Measurements from ENCODE around the gene C6orf136. TPM values are rescaled to one million over a fixed set of nuclear protein-coding genes. Genes with fewer than 3 reads are reported as not detected.

Gene C6orf136
- total and polyA plus RNA-seq, 9 of the 15 experiments (the other 6 are each of a cell fraction or from before 2014, with no cell fraction given), result 14.1 to 63.1 (median 18.4) TPM

DNA sequence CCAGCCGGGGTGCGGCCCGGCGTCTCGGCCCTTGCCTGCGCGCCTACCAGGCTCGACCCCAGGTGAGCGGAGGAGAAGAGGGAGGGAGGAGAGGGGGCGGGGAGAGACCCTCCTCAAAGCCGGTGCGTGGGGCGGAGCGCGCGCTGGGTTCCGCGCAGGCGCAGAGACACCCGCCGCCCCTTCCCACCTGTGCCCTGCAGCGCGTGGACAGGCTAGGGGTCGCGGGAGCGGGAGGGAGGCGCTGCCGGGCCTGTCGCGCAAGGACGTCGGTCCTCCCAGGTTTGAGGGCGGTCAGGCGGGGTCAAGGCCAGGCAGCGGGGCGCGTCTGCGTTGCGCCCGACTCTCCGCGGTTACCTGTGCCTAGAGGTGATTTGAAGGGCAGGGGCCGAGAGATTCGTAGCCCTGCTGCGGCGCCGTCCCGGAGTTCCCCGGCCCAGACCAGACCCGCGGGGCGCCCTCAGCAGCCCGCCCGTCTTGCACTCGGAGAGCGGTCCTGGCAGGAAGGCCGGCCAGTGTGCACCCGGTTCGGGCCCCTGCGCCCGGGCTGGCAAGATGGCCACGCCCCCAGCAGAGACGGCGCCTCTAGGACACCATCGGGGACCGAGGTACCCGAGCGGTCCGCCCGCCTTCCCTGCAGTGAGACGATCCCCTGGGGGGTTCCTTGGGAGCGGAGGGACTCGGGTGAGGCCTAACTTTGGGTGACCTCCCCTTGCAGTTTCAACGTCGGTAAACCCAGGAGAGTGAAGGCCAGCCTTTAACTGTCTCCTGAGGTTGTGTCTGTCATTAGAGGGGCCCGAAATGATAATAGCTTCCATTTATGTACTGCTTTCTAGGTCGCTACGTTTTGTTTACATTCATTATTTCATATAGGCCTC is 546 bp downstream of the C6orf136 start (continued):
- TF ChIP-seq, protein P1, sequence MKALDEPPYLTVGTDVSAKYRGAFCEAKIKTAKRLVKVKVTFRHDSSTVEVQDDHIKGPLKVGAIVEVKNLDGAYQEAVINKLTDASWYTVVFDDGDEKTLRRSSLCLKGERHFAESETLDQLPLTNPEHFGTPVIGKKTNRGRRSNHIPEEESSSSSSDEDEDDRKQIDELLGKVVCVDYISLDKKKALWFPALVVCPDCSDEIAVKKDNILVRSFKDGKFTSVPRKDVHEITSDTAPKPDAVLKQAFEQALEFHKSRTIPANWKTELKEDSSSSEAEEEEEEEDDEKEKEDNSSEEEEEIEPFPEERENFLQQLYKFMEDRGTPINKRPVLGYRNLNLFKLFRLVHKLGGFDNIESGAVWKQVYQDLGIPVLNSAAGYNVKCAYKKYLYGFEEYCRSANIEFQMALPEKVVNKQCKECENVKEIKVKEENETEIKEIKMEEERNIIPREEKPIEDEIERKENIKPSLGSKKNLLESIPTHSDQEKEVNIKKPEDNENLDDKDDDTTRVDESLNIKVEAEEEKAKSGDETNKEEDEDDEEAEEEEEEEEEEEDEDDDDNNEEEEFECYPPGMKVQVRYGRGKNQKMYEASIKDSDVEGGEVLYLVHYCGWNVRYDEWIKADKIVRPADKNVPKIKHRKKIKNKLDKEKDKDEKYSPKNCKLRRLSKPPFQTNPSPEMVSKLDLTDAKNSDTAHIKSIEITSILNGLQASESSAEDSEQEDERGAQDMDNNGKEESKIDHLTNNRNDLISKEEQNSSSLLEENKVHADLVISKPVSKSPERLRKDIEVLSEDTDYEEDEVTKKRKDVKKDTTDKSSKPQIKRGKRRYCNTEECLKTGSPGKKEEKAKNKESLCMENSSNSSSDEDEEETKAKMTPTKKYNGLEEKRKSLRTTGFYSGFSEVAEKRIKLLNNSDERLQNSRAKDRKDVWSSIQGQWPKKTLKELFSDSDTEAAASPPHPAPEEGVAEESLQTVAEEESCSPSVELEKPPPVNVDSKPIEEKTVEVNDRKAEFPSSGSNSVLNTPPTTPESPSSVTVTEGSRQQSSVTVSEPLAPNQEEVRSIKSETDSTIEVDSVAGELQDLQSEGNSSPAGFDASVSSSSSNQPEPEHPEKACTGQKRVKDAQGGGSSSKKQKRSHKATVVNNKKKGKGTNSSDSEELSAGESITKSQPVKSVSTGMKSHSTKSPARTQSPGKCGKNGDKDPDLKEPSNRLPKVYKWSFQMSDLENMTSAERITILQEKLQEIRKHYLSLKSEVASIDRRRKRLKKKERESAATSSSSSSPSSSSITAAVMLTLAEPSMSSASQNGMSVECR (CRISPR knock-in tag; IDR thresholded peaks at IDR 0.05), result peak; percentile 95
- no peak for TF ChIP-seq ZNF57 (CRISPR knock-in tag; IDR thresholded peaks at IDR 0.05)
- TF ChIP-seq TOE1 (IDR thresholded peaks at IDR 0.05; ENCODE audit: borderline replicate concordance), result peak; percentile 39; the same call in 1 of the 2 replicates
- TF ChIP-seq TOE1 (CRISPR knock-in tag; IDR thresholded peaks at IDR 0.05; ENCODE audit: borderline replicate concordance, low read depth), result peak; percentile 72
- TF ChIP-seq TEAD4 (IDR thresholded peaks at IDR 0.05; ENCODE audit: low read length), result no peak; the same call in 1 of the 2 replicates
- TF ChIP-seq TEAD4 (CRISPR knock-in tag; IDR thresholded peaks at IDR 0.05; ENCODE audit: borderline replicate concordance), result no peak; the same call in 1 of the 2 replicates
- TF ChIP-seq SRSF1 (IDR thresholded peaks at IDR 0.05; ENCODE audit: low read depth, low read length), result no peak
- TF ChIP-seq GABPB2 (CRISPR knock-in tag; conservative IDR thresholded peaks at IDR 0.05), result no peak
- TF ChIP-seq RAD51 (IDR thresholded peaks at IDR 0.05; ENCODE audit: borderline replicate concordance, low read depth), result no peak
- no peak for TF ChIP-seq ZNF644 (tag; IDR thresholded peaks at IDR 0.05; ENCODE audit: low read depth)
- TF ChIP-seq, protein P2, sequence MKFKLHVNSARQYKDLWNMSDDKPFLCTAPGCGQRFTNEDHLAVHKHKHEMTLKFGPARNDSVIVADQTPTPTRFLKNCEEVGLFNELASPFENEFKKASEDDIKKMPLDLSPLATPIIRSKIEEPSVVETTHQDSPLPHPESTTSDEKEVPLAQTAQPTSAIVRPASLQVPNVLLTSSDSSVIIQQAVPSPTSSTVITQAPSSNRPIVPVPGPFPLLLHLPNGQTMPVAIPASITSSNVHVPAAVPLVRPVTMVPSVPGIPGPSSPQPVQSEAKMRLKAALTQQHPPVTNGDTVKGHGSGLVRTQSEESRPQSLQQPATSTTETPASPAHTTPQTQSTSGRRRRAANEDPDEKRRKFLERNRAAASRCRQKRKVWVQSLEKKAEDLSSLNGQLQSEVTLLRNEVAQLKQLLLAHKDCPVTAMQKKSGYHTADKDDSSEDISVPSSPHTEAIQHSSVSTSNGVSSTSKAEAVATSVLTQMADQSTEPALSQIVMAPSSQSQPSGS (CRISPR knock-in tag; IDR thresholded peaks at IDR 0.05), result no peak
- TF ChIP-seq, protein P3, sequence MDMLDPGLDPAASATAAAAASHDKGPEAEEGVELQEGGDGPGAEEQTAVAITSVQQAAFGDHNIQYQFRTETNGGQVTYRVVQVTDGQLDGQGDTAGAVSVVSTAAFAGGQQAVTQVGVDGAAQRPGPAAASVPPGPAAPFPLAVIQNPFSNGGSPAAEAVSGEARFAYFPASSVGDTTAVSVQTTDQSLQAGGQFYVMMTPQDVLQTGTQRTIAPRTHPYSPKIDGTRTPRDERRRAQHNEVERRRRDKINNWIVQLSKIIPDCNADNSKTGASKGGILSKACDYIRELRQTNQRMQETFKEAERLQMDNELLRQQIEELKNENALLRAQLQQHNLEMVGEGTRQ (CRISPR knock-in tag; IDR thresholded peaks at IDR 0.05), result no peak
- peak; percentile 77 for TF ChIP-seq HNRNPK (IDR thresholded peaks at IDR 0.05; ENCODE audit: low read depth, low read length, poor library complexity, severe bottlenecking)
- TF ChIP-seq, protein P4, sequence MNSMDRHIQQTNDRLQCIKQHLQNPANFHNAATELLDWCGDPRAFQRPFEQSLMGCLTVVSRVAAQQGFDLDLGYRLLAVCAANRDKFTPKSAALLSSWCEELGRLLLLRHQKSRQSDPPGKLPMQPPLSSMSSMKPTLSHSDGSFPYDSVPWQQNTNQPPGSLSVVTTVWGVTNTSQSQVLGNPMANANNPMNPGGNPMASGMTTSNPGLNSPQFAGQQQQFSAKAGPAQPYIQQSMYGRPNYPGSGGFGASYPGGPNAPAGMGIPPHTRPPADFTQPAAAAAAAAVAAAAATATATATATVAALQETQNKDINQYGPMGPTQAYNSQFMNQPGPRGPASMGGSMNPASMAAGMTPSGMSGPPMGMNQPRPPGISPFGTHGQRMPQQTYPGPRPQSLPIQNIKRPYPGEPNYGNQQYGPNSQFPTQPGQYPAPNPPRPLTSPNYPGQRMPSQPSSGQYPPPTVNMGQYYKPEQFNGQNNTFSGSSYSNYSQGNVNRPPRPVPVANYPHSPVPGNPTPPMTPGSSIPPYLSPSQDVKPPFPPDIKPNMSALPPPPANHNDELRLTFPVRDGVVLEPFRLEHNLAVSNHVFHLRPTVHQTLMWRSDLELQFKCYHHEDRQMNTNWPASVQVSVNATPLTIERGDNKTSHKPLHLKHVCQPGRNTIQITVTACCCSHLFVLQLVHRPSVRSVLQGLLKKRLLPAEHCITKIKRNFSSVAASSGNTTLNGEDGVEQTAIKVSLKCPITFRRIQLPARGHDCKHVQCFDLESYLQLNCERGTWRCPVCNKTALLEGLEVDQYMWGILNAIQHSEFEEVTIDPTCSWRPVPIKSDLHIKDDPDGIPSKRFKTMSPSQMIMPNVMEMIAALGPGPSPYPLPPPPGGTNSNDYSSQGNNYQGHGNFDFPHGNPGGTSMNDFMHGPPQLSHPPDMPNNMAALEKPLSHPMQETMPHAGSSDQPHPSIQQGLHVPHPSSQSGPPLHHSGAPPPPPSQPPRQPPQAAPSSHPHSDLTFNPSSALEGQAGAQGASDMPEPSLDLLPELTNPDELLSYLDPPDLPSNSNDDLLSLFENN (IDR thresholded peaks at IDR 0.05; ENCODE audit: low read depth in 2 of 2, low read length in 2 of 2), result no peak; a peak in 1 of 4 replicates

Measured in K562 (cell line).